Keratinocyte (primary cell): ENCODE data around the gene GPX2. TPM values are rescaled to one million over a fixed set of nuclear protein-coding genes. Genes with fewer than 3 reads are reported as not detected.

Source experiments
- DNase-seq: peaks from one replicate; pipeline ENCODE4 v3.0.0-alpha.2; 2011; ENCODE audit warnings: low read depth, missing footprints, low spot score
- FAIRE-seq: peaks from 2 replicates; lab custom pipeline; 2011; peaks lifted over from hg19 to GRCh38; lab: Jason Lieb, UNC
- H2AFZ ChIP-seq: 2 replicates; pipeline ENCODE4 v1.6.0; 2012; ENCODE audit warnings: low read length, control low read depth, inconsistent platforms; ENCODE audit not compliant: control insufficient read depth
- H3K27ac ChIP-seq: 2 replicates; pipeline ENCODE4 v1.5.1; 2011; ENCODE audit warnings: low read length; ENCODE audit not compliant: control insufficient read depth, insufficient read depth
- H3K27me3 ChIP-seq: 3 replicates; pipeline ENCODE4 v1.6.0; 2011; ENCODE audit warnings: low read length; ENCODE audit not compliant: control insufficient read depth, insufficient read depth; ENCODE audit errors: extremely low read depth
- H3K36me3 ChIP-seq, 2 experiments: 2 replicates in 1 of 2; 3 replicates in 1 of 2; pipeline ENCODE4 v1.5.1; 2011; ENCODE audit warnings: low read length in 2 of 2, mild to moderate bottlenecking in 1 of 2; ENCODE audit not compliant: control insufficient read depth in 2 of 2, insufficient read depth in 2 of 2; ENCODE audit errors: extremely low read depth in 1 of 2
- H3K4me1 ChIP-seq: 3 replicates; pipeline ENCODE4 v1.5.1; 2011; ENCODE audit warnings: low read length; ENCODE audit not compliant: control insufficient read depth, insufficient read depth; ENCODE audit errors: extremely low read depth
- H3K4me2 ChIP-seq: 3 replicates; pipeline ENCODE4 v1.6.0; 2011; ENCODE audit warnings: low read depth, low read length; ENCODE audit not compliant: control insufficient read depth, insufficient read depth; ENCODE audit errors: extremely low read depth
- H3K4me3 ChIP-seq, 3 experiments: fragments of 200-600 bp in 1 of 3; sonication (generic) in 1 of 3; 2 replicates in 2 of 3; 3 replicates in 1 of 3; pipeline ENCODE4 v1.5.1; 2011 to 2016; ENCODE audit warnings: low read length in 3 of 3, mild to moderate bottlenecking in 3 of 3, control low read depth in 2 of 3, inconsistent platforms in 1 of 3, low read depth in 1 of 3, mixed read lengths in 1 of 3, mixed run types in 1 of 3, moderate library complexity in 1 of 3; ENCODE audit not compliant: control insufficient read depth in 2 of 3, insufficient read depth in 2 of 3; ENCODE audit errors: extremely low read depth in 1 of 3
- H3K79me2 ChIP-seq: 2 replicates; pipeline ENCODE4 v1.6.0; 2012; ENCODE audit warnings: low read length; ENCODE audit not compliant: control insufficient read depth, insufficient read depth
- H3K9ac ChIP-seq: 3 replicates; pipeline ENCODE4 v1.6.0; 2011; ENCODE audit warnings: low read length; ENCODE audit not compliant: control insufficient read depth, insufficient read depth; ENCODE audit errors: extremely low read depth
- H3K9me1 ChIP-seq: 3 replicates; pipeline ENCODE4 v1.6.0; 2011; ENCODE audit warnings: low read length; ENCODE audit not compliant: control insufficient read depth, insufficient read depth; ENCODE audit errors: extremely low read depth
- H3K9me3 ChIP-seq: 2 replicates; pipeline ENCODE4 v1.5.1; 2012; ENCODE audit warnings: low read depth, low read length; ENCODE audit not compliant: control insufficient read depth
- H4K20me1 ChIP-seq: 3 replicates; pipeline ENCODE4 v1.6.0; 2011; ENCODE audit warnings: low read length; ENCODE audit not compliant: control insufficient read depth, insufficient read depth; ENCODE audit errors: extremely low read depth
- CTCF ChIP-seq, 3 experiments: IDR thresholded peaks in 1 of 3; conservative IDR thresholded peaks in 1 of 3; optimal IDR thresholded peaks in 1 of 3; 2 replicates in 2 of 3; 3 replicates in 1 of 3; pipeline versions ENCODE3 to v1.5.1; 2011; ENCODE audit warnings: low read length in 3 of 3, mild to moderate bottlenecking in 3 of 3, moderate library complexity in 2 of 3, control low read depth in 1 of 3, inconsistent platforms in 1 of 3; ENCODE audit not compliant: insufficient read depth in 2 of 3; ENCODE audit errors: extremely low read depth in 1 of 3
- EZH2 ChIP-seq: IDR thresholded peaks from one replicate; pipeline ENCODE4 v1.6.1; 2012; ENCODE audit warnings: inconsistent platforms, mild to moderate bottlenecking, low read length, moderate library complexity
- dilution Hi-C: fragments of 300-500 bp; cut with MboI; formaldehyde crosslinking; loops from one replicate; pipeline ENCODE4 v1.7.0; 2020; ENCODE audit warnings: low sequenced_read_pairs; ENCODE audit not compliant: extremely low pct_ligation_motif_present
- polyA plus RNA-seq, 5 experiments: library from polyadenylated mRNA; depleted of rRNA in 3 of 5; stranded (reverse) in 3 of 5; stranded (forward) in 1 of 5; unstranded in 1 of 5; fragments of >200 nt; gene quantifications; 1 replicate in 1 of 5; 2 replicates in 3 of 5; 3 replicates in 1 of 5; pipeline versions ENCODE4 v1.2.1 to v1.2.3, GENCODE V29; 2011 to 2012; ENCODE audit warnings: missing spikeins in 2 of 5, low read depth in 1 of 5, low replicate concordance in 1 of 5

Gene GPX2
- polyA plus RNA-seq, 1 donor (not counting 4 experiments of a cell fraction or from before 2014, with no cell fraction given) = 47.0 TPM

GRCh38 chr14:64971491-64971942, 29.0 kb upstream of the GPX2 start:
- Histone ChIP-seq H3K4me2 (peak overlapping the region; percentile 69), H3K9me3 (no peaks in the 10 kb centered on the region), H3K36me3 (no peaks in the 10 kb centered on the region), H3K9me1 (no peaks in the 10 kb centered on the region), H2AFZ (peak overlapping the region; percentile 67), H3K27ac (no peak overlapping the region), H3K9ac (peak overlapping the region; percentile 55), H3K4me1 (no peaks in the 10 kb centered on the region), H4K20me1 (no peaks in the 10 kb centered on the region), H3K4me3 (peak overlapping the region; percentile 29 to 61 (median 50)), H3K27me3 (no peaks in the 10 kb centered on the region), H3K79me2 (no peaks in the 10 kb centered on the region)
- dilution Hi-C loops = no loop called here
- no peak for DNase-seq
- FAIRE-seq = no peak
- TF ChIP-seq EZH2 = no peak
- TF ChIP-seq CTCF (optimal IDR thresholded peaks at IDR 0.05 in 1 of 3, IDR thresholded peaks at IDR 0.05 in 1 of 3, conservative IDR thresholded peaks at IDR 0.05 in 1 of 3; ENCODE audit: extremely low read depth in 1 of 3, insufficient read depth in 2 of 3, low read length in 3 of 3) = no peak

GRCh38 chr14:64970776-64971477, 28.4 kb upstream of the GPX2 start:
- no peaks in the 10 kb centered on the region for H3K9me1 ChIP-seq
- H3K4me2 ChIP-seq = no peak overlapping the region
- no peak overlapping the region for H2AFZ ChIP-seq
- H3K4me1 ChIP-seq = no peaks in the 10 kb centered on the region
- no peak for FAIRE-seq
- no peaks in the 10 kb centered on the region for H4K20me1 ChIP-seq
- H3K79me2 ChIP-seq = no peaks in the 10 kb centered on the region
- TF ChIP-seq EZH2 = no peak
- no peak for TF ChIP-seq CTCF (optimal IDR thresholded peaks at IDR 0.05 in 1 of 3, IDR thresholded peaks at IDR 0.05 in 1 of 3, conservative IDR thresholded peaks at IDR 0.05 in 1 of 3; ENCODE audit: extremely low read depth in 1 of 3, insufficient read depth in 2 of 3, low read length in 3 of 3)
- H3K27ac ChIP-seq = no peak overlapping the region
- no peak overlapping the region for H3K4me3 ChIP-seq
- dilution Hi-C loops = no loop called here
- no peaks in the 10 kb centered on the region for H3K9me3 ChIP-seq
- no peaks in the 10 kb centered on the region for H3K27me3 ChIP-seq
- DNase-seq = no peak
- no peak overlapping the region for H3K9ac ChIP-seq
- H3K36me3 ChIP-seq = no peaks in the 10 kb centered on the region
